HepG2 (cell line): Measurements from ENCODE around the gene CEP131. TPM values are rescaled to one million over a fixed set of nuclear protein-coding genes. Genes with fewer than 3 reads are reported as not detected.

Source experiments
- CHD4 ChIP-seq: fragments of 200-600 bp; sonication (generic); IDR thresholded peaks from 2 replicates; pipeline ENCODE4 v1.7.0; 2017; ENCODE audit warnings: mild to moderate bottlenecking, low read length, borderline replicate concordance
- GATAD2A ChIP-seq: IDR thresholded peaks from 2 replicates; pipeline ENCODE4 v1.6.1; 2016
- HDAC1 ChIP-seq: sonication (generic); formaldehyde crosslinking; IDR thresholded peaks from 2 replicates; pipeline ENCODE4 v1.5.1; 2020; ENCODE audit warnings: mild to moderate bottlenecking, missing genetic modification reagents
- IRX3 ChIP-seq: sonication (generic); formaldehyde crosslinking; IDR thresholded peaks from 2 replicates; pipeline ENCODE4 v1.8.1; 2023; ENCODE audit warnings: mild to moderate bottlenecking, low read depth, missing genetic modification reagents, borderline replicate concordance
- LRRFIP1 ChIP-seq: sonication (generic); formaldehyde crosslinking; conservative IDR thresholded peaks from 2 replicates; pipeline ENCODE4 v1.4.0; 2020; ENCODE audit warnings: missing genetic modification reagents
- PATZ1 ChIP-seq: sonication (generic); formaldehyde crosslinking; IDR thresholded peaks from 2 replicates; pipeline ENCODE4 v1.4.0; 2020; ENCODE audit warnings: missing genetic modification reagents
- SCMH1 ChIP-seq: sonication (generic); formaldehyde crosslinking; IDR thresholded peaks from 2 replicates; pipeline ENCODE4 v1.9.0; 2021; ENCODE audit warnings: missing genetic modification reagents, mild to moderate bottlenecking, borderline replicate concordance
- SP4 ChIP-seq: sonication (generic); formaldehyde crosslinking; IDR thresholded peaks from 2 replicates; pipeline ENCODE4 v1.8.1; 2023; ENCODE audit warnings: mild to moderate bottlenecking, missing genetic modification reagents
- TFDP2 ChIP-seq: sonication (generic); formaldehyde crosslinking; IDR thresholded peaks from 2 replicates; pipeline ENCODE4 v1.4.0; 2020; ENCODE audit warnings: missing genetic modification reagents
- ZBTB49 ChIP-seq: sonication (generic); formaldehyde crosslinking; IDR thresholded peaks from 2 replicates; pipeline ENCODE4 v1.4.0; 2020; ENCODE audit warnings: missing genetic modification reagents, borderline replicate concordance
- ZFAT ChIP-seq: sonication (generic); formaldehyde crosslinking; conservative IDR thresholded peaks from 2 replicates; pipeline ENCODE4 v1.8.1; 2023; ENCODE audit warnings: missing genetic modification reagents, inconsistent platforms
- ZHX1 ChIP-seq: sonication (generic); formaldehyde crosslinking; IDR thresholded peaks from 2 replicates; pipeline ENCODE4 v1.8.1; 2022; ENCODE audit warnings: low read depth, mild to moderate bottlenecking, missing genetic modification reagents
- ZMAT3 ChIP-seq: sonication (generic); formaldehyde crosslinking; conservative IDR thresholded peaks from 2 replicates; pipeline ENCODE4 v1.7.0; 2021; ENCODE audit warnings: missing genetic modification reagents
- ZNF12 ChIP-seq: sonication (generic); formaldehyde crosslinking; IDR thresholded peaks from 2 replicates; pipeline ENCODE4 v1.5.0; 2020; ENCODE audit warnings: missing genetic modification reagents
- ZNF207 ChIP-seq: fragments of 450-650 bp; IDR thresholded peaks from 2 replicates; pipeline ENCODE4 v1.6.1; 2016; ENCODE audit warnings: antibody characterized with exemption, borderline replicate concordance
- ZNF224 ChIP-seq: sonication (generic); formaldehyde crosslinking; IDR thresholded peaks from 2 replicates; pipeline ENCODE4 v1.5.0; 2020; ENCODE audit warnings: mild to moderate bottlenecking, missing genetic modification reagents
- ZNF720 ChIP-seq: sonication (generic); formaldehyde crosslinking; IDR thresholded peaks from 2 replicates; pipeline ENCODE4 v1.4.0; 2020; ENCODE audit warnings: missing genetic modification reagents
- polyA plus RNA-seq, 8 experiments: library from polyadenylated mRNA; depleted of rRNA in 3 of 8; stranded (reverse) in 7 of 8; unstranded in 1 of 8; fragments of >200 nt; fragmentation: Illumina TruSeq in 4 of 8; extraction: Trizol in 4 of 8; gene quantifications; 2 replicates each; pipeline versions ENCODE4 v1.2.1 to v1.2.3, GENCODE V29; 2011 to 2016; ENCODE audit warnings: low read depth in 4 of 8, missing spikeins in 1 of 8, mixed read lengths in 1 of 8; ENCODE audit not compliant: insufficient read depth in 1 of 8
- total RNA-seq, 5 experiments: library from RNA; depleted of rRNA; stranded (reverse); fragments of >200 nt; fragmentation: Illumina TruSeq; extraction: Trizol; gene quantifications; 2 replicates each; pipeline ENCODE4 v1.2.3, GENCODE V29; 2016; ENCODE audit warnings: low read depth in 1 of 5

Gene CEP131
- total and polyA plus RNA-seq, 2 of the 13 experiments (the other 11 are each of a cell fraction or from before 2014, with no cell fraction given) = 5.0 to 16.8 TPM

- TF ChIP-seq CHD4 (no peak), ZNF720 (CRISPR knock-in tag) (no peak), SP4 (peak; percentile 62), ZMAT3 (CRISPR knock-in tag) (no peak), LRRFIP1 (CRISPR knock-in tag) (no peak), PATZ1 (CRISPR knock-in tag) (peak; percentile 30; the same call in 1 of the 2 replicates), ZNF207 (no peak), IRX3 (CRISPR knock-in tag) (no peak), GATAD2A (CRISPR knock-in tag) (0 out of 2 replicates have a peak, but pooled peaks have one; percentile 37), ZHX1 (CRISPR knock-in tag) (0 out of 2 replicates have a peak, but pooled peaks have one; percentile 15), SCMH1 (CRISPR knock-in tag) (no peak), ZBTB49 (CRISPR knock-in tag) (0 out of 2 replicates have a peak, but pooled peaks have one; percentile 21), ZNF12 (CRISPR knock-in tag) (peak; percentile 45; the same call in 1 of the 2 replicates), ZFAT (CRISPR knock-in tag) (no peak), HDAC1 (CRISPR knock-in tag) (peak; percentile 73; the same call in 1 of the 2 replicates), ZNF224 (no peak), TFDP2 (CRISPR knock-in tag) (0 out of 2 replicates have a peak, but pooled peaks have one; percentile 4)
Measured at GRCh38 chr17:81164371-81165245, 58.2 kb downstream of the CEP131 start (continued).
